Heart right ventricle (tissue), 16 donors: Measurements from ENCODE around the gene ARRDC5. TPM values are rescaled to one million over a fixed set of nuclear protein-coding genes. Genes with fewer than 3 reads are reported as not detected.
"Not testable (repeated sequence)": the region's sequence is repeated elsewhere in the genome, so short reads cannot be mapped to it uniquely, and the experiment has no call there.

Experiments used
- ATAC-seq, 8 donors: fragments of 200-7000 bp; cut with Tn5 transposase; one replicate each; pipeline ENCODE4 v1.9.1; 2020; ENCODE audit warnings: mild to moderate bottlenecking in 8 of 8, moderate library complexity in 8 of 8, moderate number of reproducible peaks in 1 of 8
- DNase-seq, 2 donors: peaks; one replicate each; pipeline ENCODE4 v3.0.0-alpha.2; 2020
- H3K27ac ChIP-seq, 10 donors: fragments of 200-600 bp; sonication (generic) in 2 of 10; one replicate each; pipeline versions ENCODE4 v1.5.0 to v1.8.0; 2020 to 2022; ENCODE audit warnings: mild to moderate bottlenecking in 3 of 10
- H3K27me3 ChIP-seq, 7 donors: fragments of 200-600 bp; one replicate each; pipeline ENCODE4 v1.8.0; 2021 to 2022; ENCODE audit warnings: mild to moderate bottlenecking in 2 of 7
- H3K36me3 ChIP-seq, 9 donors: fragments of 200-600 bp; sonication (generic) in 1 of 9; one replicate each; pipeline versions ENCODE4 v1.5.0 to v1.8.0; 2020 to 2022; ENCODE audit warnings: mild to moderate bottlenecking in 2 of 9
- H3K4me1 ChIP-seq, 9 donors: fragments of 200-600 bp; sonication (generic) in 1 of 9; one replicate each; pipeline versions ENCODE4 v1.5.0 to v1.8.0; 2020 to 2022; ENCODE audit warnings: mild to moderate bottlenecking in 4 of 9
- H3K4me3 ChIP-seq, 10 donors: fragments of 200-600 bp; sonication (generic) in 2 of 10; one replicate each; pipeline versions ENCODE4 v1.5.0 to v1.8.0; 2020 to 2022; ENCODE audit warnings: mild to moderate bottlenecking in 7 of 10, moderate library complexity in 2 of 10
- H3K9me3 ChIP-seq, 11 donors: fragments of 200-600 bp in 10 of 11; sonication (generic) in 2 of 11; one replicate each; pipeline versions ENCODE4 v1.5.0 to v1.8.0; 2013 to 2022; ENCODE audit warnings: mild to moderate bottlenecking in 2 of 11, control low read depth in 1 of 11, moderate library complexity in 1 of 11
- WGBS, 2 donors: extraction: QIAGEN DNeasy Blood & Tissue Kit; methylation state at CpG; one replicate each; pipeline ENCODE4 v1.1.7; 2013; ENCODE audit warnings: inconsistent platforms in 1 of 2; 5-methylcytosine and 5-hydroxymethylcytosine counted together
- intact Hi-C, 10 donors: fragments of 100-400 bp; cut with DNase I; formaldehyde crosslinking; loops; one replicate each; pipeline versions ENCODE4 v1.11.1 to v1.14.2; 2022
- polyA plus RNA-seq, 2 donors: library from polyadenylated mRNA; stranded (reverse); fragments of 200-250 nt; gene quantifications; one replicate each; pipeline ENCODE4 v1.2.3, GENCODE V29; 2013
- total RNA-seq, 10 donors: library from RNA; stranded (reverse); fragmentation: NEBNext Ultra II Directional in 3 of 10; extraction: Animal tissue kit (Norgen Biotek cat#: 25700) in 3 of 10; gene quantifications; one replicate each; pipeline versions ENCODE4 v1.2.1 to v1.2.4, GENCODE V29; 2021 to 2023
- TF ChIP-seq, protein P1 (sequence below), 9 donors: fragments of 200-600 bp; sonication (generic) in 2 of 9; IDR thresholded peaks; one replicate each; pipeline versions ENCODE4 v1.5.0 to v1.8.0; 2021 to 2022; ENCODE audit warnings: antibody characterized with exemption in 9 of 9, mild to moderate bottlenecking in 5 of 9, moderate library complexity in 1 of 9
- donor health status: Arrhythmogenic right ventricular cardiomyopathy.
- donor health status: ischemic (EF 13 %, LVEDD 7.1; RV severe dilation, severe dysfunction).
- donor health status: healthy with polysubstance abuse.
- donor health status: DM: no; HTN: yes; CAD: no.
- donor health status: DM: no; HTN: no; CAD: no.
- donor health status: ischemic (EF 25% LVEDD 6.9; RV normal size, moderate dysfunction).
- donor health status: ischemic (EF 25% LVEDD 5.7; RV mildly dilated, moderate dysfunction).
- donor health status: healthy.
- donor health status: DM: yes; HTN: yes; CAD: no.
- donor health status: Ischemic cardiomyopathy.
- donor health status: ischemic (EF 35%, LVEDD 5.7; RV mildly dilated, moderate dysfunction).
- donor health status: nonischemic (EF 11% LVEDD 7.7; RV severe dilation, severe dysfunction).
- donor health status: DM: yes; HTN: yes; CAD: no.
- donor health status: PGD.
- donor health status: ischemic (EF 29% LVEDD 5.4; RV normal size, mild dysfunction).
- donor health status: nonischemic (EF 23%, LVEDD 6.1; RV moderate dilation, normal function).

Gene ARRDC5
- total and polyA plus RNA-seq, 12 donors = 0.01 to 0.21 TPM; not detected in 10

DNA sequence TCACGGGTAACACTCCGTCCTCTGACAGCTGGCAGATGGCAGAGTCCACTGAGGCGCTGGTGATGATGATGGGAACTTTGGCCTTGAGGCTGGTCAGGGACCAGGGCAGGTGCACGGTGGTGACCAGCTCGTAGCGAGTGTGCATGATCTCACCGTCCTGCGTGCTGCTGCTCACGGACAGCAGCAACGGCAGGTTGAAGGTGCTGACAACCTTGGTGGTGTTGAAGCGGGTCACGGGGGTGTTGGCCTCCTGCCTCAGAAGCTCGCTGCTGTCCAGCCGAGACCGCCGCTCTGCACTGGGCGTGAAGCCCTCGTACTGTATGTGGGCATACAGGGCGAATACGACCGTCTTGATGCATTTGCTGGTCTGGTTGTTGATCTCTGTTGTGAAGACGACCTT is 11.6 kb downstream of the ARRDC5 start:
- TF ChIP-seq, protein P1, sequence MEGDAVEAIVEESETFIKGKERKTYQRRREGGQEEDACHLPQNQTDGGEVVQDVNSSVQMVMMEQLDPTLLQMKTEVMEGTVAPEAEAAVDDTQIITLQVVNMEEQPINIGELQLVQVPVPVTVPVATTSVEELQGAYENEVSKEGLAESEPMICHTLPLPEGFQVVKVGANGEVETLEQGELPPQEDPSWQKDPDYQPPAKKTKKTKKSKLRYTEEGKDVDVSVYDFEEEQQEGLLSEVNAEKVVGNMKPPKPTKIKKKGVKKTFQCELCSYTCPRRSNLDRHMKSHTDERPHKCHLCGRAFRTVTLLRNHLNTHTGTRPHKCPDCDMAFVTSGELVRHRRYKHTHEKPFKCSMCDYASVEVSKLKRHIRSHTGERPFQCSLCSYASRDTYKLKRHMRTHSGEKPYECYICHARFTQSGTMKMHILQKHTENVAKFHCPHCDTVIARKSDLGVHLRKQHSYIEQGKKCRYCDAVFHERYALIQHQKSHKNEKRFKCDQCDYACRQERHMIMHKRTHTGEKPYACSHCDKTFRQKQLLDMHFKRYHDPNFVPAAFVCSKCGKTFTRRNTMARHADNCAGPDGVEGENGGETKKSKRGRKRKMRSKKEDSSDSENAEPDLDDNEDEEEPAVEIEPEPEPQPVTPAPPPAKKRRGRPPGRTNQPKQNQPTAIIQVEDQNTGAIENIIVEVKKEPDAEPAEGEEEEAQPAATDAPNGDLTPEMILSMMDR (IDR thresholded peaks at IDR 0.05) = no peak
- intact Hi-C loops = no loop called here
- Histone ChIP-seq H3K9me3 (no peaks in the 10 kb centered on the region), H3K4me3 (no peak overlapping the region), H3K36me3 (no peaks in the 10 kb centered on the region), H3K27ac (no peak overlapping the region), H3K27me3 (peaks cover 0 to 8% (median 0%) of the 10 kb centered on the region in 7 donors), H3K4me1 (peaks cover 0 to 13% (median 4%) of the 10 kb centered on the region in 9 donors)
- ATAC-seq (peak in 7 of 8 donors; percentile 34 to 81 (median 64)), DNase-seq (peak in 1 of 2 donors; percentile 40)
- 37 to 56% methylated on average over 22 of the region's 22 CpGs for WGBS, 2 donors

- DNase-seq = no peak
- Histone ChIP-seq H3K4me1 (peaks cover 0 to 6% (median 0%) of the 10 kb centered on the region in 9 donors), H3K27me3 (peaks cover 0 to 8% (median 0%) of the 10 kb centered on the region in 7 donors), H3K4me3 (no peak overlapping the region), H3K27ac (no peak overlapping the region), H3K36me3 (no peaks in the 10 kb centered on the region), H3K9me3 (no peaks in the 10 kb centered on the region)
- TF ChIP-seq, protein P1 (IDR thresholded peaks at IDR 0.05) = no peak
- intact Hi-C loops = no loop called here
- ATAC-seq = no peak
- WGBS, 2 donors = 90 to 91% methylated on average over 14 of the region's 14 CpGs
Observed at GRCh38 chr19:4889034-4889815, 13.5 kb downstream of the ARRDC5 start.

GRCh38 chr19:4887803-4888202 is 14.9 kb downstream of the ARRDC5 start:
- H3K4me3 ChIP-seq, H3K9me3 ChIP-seq, H3K27ac ChIP-seq, H3K36me3 ChIP-seq, intact Hi-C loops, H3K4me1 ChIP-seq, DNase-seq, H3K27me3 ChIP-seq, ATAC-seq: not testable (repeated sequence)
- 68 to 82% methylated on average over 5 to 6 of the region's 6 CpGs for WGBS, 2 donors

DNA sequence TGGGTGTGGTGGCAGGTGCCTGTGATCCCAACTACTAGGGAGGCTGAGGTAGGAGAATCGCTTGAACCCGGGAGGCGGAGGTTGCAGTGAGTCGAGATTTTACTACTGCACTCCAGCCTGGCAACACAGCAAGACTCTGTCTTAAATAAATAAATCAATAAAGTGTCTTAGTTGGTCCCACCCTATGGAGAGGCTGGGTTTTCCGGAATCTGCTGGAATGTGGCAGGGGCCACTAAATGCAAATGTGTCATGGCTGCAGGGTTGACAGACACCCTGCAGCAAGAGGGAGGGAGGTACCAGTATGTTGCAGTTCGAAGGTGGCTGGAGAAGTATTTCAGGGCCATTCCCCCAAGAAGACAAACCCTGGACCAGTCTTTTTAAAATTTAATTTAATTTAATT is 17.7 kb downstream of the ARRDC5 start:
- ATAC-seq, H3K9me3 ChIP-seq, H3K27me3 ChIP-seq, intact Hi-C loops, H3K27ac ChIP-seq, DNase-seq, H3K4me3 ChIP-seq, H3K36me3 ChIP-seq, H3K4me1 ChIP-seq: not testable (repeated sequence)
- 97% methylated on average over 2 to 5 of the region's 6 CpGs for WGBS, 2 donors

GRCh38 chr19:4882874-4883273 is 19.8 kb downstream of the ARRDC5 start:
- H3K9me3 ChIP-seq, H3K27ac ChIP-seq, H3K4me3 ChIP-seq, H3K4me1 ChIP-seq, H3K36me3 ChIP-seq, intact Hi-C loops, DNase-seq, ATAC-seq: not testable (repeated sequence)
- WGBS, 2 donors = 80 to 90% methylated on average over 6 of the region's 6 CpGs
- H3K27me3 ChIP-seq = peaks cover 0 to 12% (median 6%) of the 10 kb centered on the region in 7 donors

DNA sequence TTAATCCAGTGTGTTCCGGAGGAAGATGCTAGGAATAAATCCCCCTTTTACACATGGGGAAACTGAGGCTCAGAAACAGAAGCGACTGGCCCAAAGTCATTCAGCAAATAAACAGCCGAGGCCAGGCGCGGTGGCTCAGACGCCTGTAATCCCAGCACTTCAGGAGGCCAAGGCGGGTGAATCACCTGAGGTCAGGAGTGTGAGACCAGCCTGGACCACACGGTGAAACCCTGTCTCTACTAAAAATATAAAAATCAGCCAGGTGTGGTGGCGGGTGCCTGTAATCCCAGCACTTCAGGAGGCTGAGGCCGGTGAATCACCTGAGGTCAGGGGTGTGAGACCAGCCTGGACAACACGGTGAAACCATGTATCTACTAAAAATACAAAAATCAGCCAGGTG is 23.7 kb downstream of the ARRDC5 start:
- TF ChIP-seq, protein P1 (IDR thresholded peaks at IDR 0.05) = no peak
- Histone ChIP-seq H3K4me3 (no peak overlapping the region), H3K36me3 (no peaks in the 10 kb centered on the region), H3K27me3 (peaks cover 0 to 12% (median 8%) of the 10 kb centered on the region in 7 donors), H3K27ac (peak overlapping the region in 6 of 10 donors; percentile 66 to 76 (median 70)), H3K4me1 (peaks cover 0 to 13% (median 6%) of the 10 kb centered on the region in 9 donors), H3K9me3 (no peaks in the 10 kb centered on the region)
- intact Hi-C loops = loop anchor here in 1 of 10 donors (2.0 kb wide), 1 partner anchor 152 kb away; no protein-coding TSS in a partner anchor
- DNase-seq (no peak), ATAC-seq (no peak)
- 93 to 98% methylated on average over 11 of the region's 11 CpGs for WGBS, 2 donors
